PC-3 (cell line): ENCODE data around the gene GGCX. TPM values are rescaled to one million over a fixed set of nuclear protein-coding genes. Genes with fewer than 3 reads are reported as not detected.
"Not testable (repeated sequence)": the region's sequence is repeated elsewhere in the genome, so short reads cannot be mapped to it uniquely, and the experiment has no call there.

Experiments used
- ATAC-seq: fragments of 200-7000 bp; cut with Tn5 transposase; 2 replicates; pipeline ENCODE4 v1.9.1; 2020; ENCODE audit warnings: mild to moderate bottlenecking, moderate library complexity
- BruUV-seq: library from RNA; stranded (reverse); fragments of 400-500 nt; replicated peaks from 2 replicates; lab custom pipeline; 2021; lab: Mats Ljungman, UMichigan
- CTCF ChIA-PET: fragments of 300-600 bp; sonication (Branson Sonifier 250); formaldehyde crosslinking; loops from one replicate; lab custom pipeline; 2022; ENCODE audit warnings: antibody characterized with exemption; lab: Charles Lee
- POLR2A ChIA-PET: fragments of 300-600 bp; sonication (Branson Sonifier 250); formaldehyde crosslinking; loops from one replicate; lab custom pipeline; 2022; ENCODE audit warnings: antibody characterized with exemption; ENCODE audit not compliant: unreplicated experiment; lab: Charles Lee
- DNase-seq: peaks from one replicate; pipeline ENCODE4 v3.0.0-alpha.2; 2015
- H2AFZ ChIP-seq: fragments of 300-600 bp; sonication (generic); 2 replicates; pipeline ENCODE4 v1.6.0; 2016; ENCODE audit warnings: antibody characterized with exemption, low read length
- H3F3A ChIP-seq: fragments of 300-600 bp; sonication (generic); one replicate; pipeline ENCODE4 v1.6.0; 2017; ENCODE audit warnings: antibody characterized with exemption, low read length, control low read depth, mild to moderate bottlenecking; ENCODE audit not compliant: unreplicated experiment
- H3K27ac ChIP-seq: fragments of 300-600 bp; sonication (generic); 2 replicates; pipeline ENCODE4 v1.5.1; 2016; ENCODE audit warnings: mild to moderate bottlenecking, low read length
- H3K27me3 ChIP-seq: fragments of 300-600 bp; sonication (generic); 2 replicates; pipeline ENCODE4 v1.6.1; 2016; ENCODE audit warnings: low read length, mixed read lengths
- H3K36me3 ChIP-seq: fragments of 300-600 bp; sonication (generic); 2 replicates; pipeline ENCODE4 v1.6.1; 2016; ENCODE audit warnings: low read depth, mixed run types, low read length, mixed read lengths
- H3K4me1 ChIP-seq: fragments of 300-600 bp; sonication (generic); 2 replicates; pipeline ENCODE4 v1.5.1; 2016; ENCODE audit warnings: low read length; ENCODE audit not compliant: insufficient read depth
- H3K4me2 ChIP-seq: fragments of 300-600 bp; sonication (generic); 2 replicates; pipeline ENCODE4 v1.6.0; 2016; ENCODE audit warnings: low read length
- H3K4me3 ChIP-seq: fragments of 300-600 bp; sonication (generic); 2 replicates; pipeline ENCODE4 v1.5.1; 2016; ENCODE audit warnings: mild to moderate bottlenecking, low read length, mixed read lengths
- H3K79me2 ChIP-seq: fragments of 300-600 bp; sonication (generic); 2 replicates; pipeline ENCODE4 v1.6.1; 2017; ENCODE audit warnings: low read length, mixed read lengths
- H3K9ac ChIP-seq: fragments of 300-600 bp; sonication (generic); 2 replicates; pipeline ENCODE4 v1.6.0; 2016; ENCODE audit warnings: mild to moderate bottlenecking, low read length
- H3K9me2 ChIP-seq: fragments of 300-600 bp; sonication (generic); replicated peaks from 2 replicates; pipeline ENCODE4 v1.6.1; 2016; ENCODE audit warnings: mixed run types, low read length, mixed read lengths
- H3K9me3 ChIP-seq: fragments of 300-600 bp; sonication (generic); 2 replicates; pipeline ENCODE4 v1.6.1; 2016; ENCODE audit warnings: low read length, mixed read lengths
- H4K20me1 ChIP-seq: fragments of 300-600 bp; sonication (generic); 2 replicates; pipeline ENCODE4 v1.6.1; 2016; ENCODE audit warnings: low read length, mixed read lengths
- CTCF ChIP-seq: fragments of 300-600 bp; sonication (generic); conservative IDR thresholded peaks from 2 replicates; pipeline ENCODE4 v1.5.1; 2017; ENCODE audit warnings: antibody characterized with exemption, low read depth, mild to moderate bottlenecking, low read length
- EZH2 ChIP-seq: fragments of 300-600 bp; sonication (generic); IDR thresholded peaks from one replicate; pipeline ENCODE4 v1.6.1; 2017; ENCODE audit warnings: antibody characterized with exemption, mild to moderate bottlenecking, low read length; ENCODE audit not compliant: unreplicated experiment
- EZH2phosphoT487 ChIP-seq: fragments of 300-600 bp; sonication (generic); IDR thresholded peaks from 2 replicates; pipeline ENCODE4 v1.6.1; 2018; ENCODE audit warnings: mild to moderate bottlenecking, antibody characterized with exemption, low read length, borderline replicate concordance
- intact Hi-C: fragments of 100-400 bp; cut with micrococcal nuclease; formaldehyde crosslinking; loops from 2 replicates; pipeline ENCODE4 v1.9.0; 2023
- total RNA-seq: library from RNA; depleted of rRNA; stranded (reverse); fragments of >200 nt; gene quantifications from 2 replicates; pipeline ENCODE4 v1.2.3, GENCODE V29; 2014

GGCX gene
- total RNA-seq, 1 experiment from 2014 or later, result 46.7 TPM

GRCh38 chr2:85593023-85593422 lies 31.7 kb upstream of the GGCX start:
- Histone ChIP-seq H3K79me2 (peaks cover 20% of the 10 kb centered on the region), H3K4me2 (no peak overlapping the region), H3K36me3 (peaks cover 11% of the 10 kb centered on the region; the same call in 1 of the 2 replicates), H3F3A (no peaks in the 10 kb centered on the region), H3K4me3 (no peak overlapping the region), H3K27me3 (no peaks in the 10 kb centered on the region), H2AFZ (no peak overlapping the region), H3K9me3 (no peaks in the 10 kb centered on the region), H4K20me1 (no peaks in the 10 kb centered on the region), H3K9me2 (no peaks in the 10 kb centered on the region), H3K9ac (no peak overlapping the region), H3K27ac (no peak overlapping the region), H3K4me1 (peaks cover 24% of the 10 kb centered on the region)
- DNase-seq (no peak), ATAC-seq (no peak)
- ChIA-PET CTCF (no interaction called here), POLR2A (interaction anchor here (0.5 kb wide), 1 partner anchor 12 kb away, joined by 5 read pairs; no protein-coding TSS in a partner anchor)
- no TSS peak for BruUV-seq
- no peak for TF ChIP-seq CTCF
- TF ChIP-seq EZH2phosphoT487, result no peak
- intact Hi-C loops, result no loop called here

GRCh38 chr2:85592299-85592698 lies 31.0 kb upstream of the GGCX start:
- H3K27ac ChIP-seq, DNase-seq, H3K9me2 ChIP-seq, H3K4me3 ChIP-seq, H3K9ac ChIP-seq, H3K27me3 ChIP-seq, intact Hi-C loops, H4K20me1 ChIP-seq, BruUV-seq, H3K4me2 ChIP-seq, POLR2A ChIA-PET, H3K9me3 ChIP-seq, H3K36me3 ChIP-seq, CTCF ChIA-PET, H3F3A ChIP-seq, H2AFZ ChIP-seq, ATAC-seq: not testable (repeated sequence)
- Histone ChIP-seq H3K4me1 (peaks cover 24% of the 10 kb centered on the region), H3K79me2 (peaks cover 17% of the 10 kb centered on the region)

GRCh38 chr2:85591563-85591962 lies 30.3 kb upstream of the GGCX start:
- Histone ChIP-seq H3K4me2 (no peak overlapping the region), H3K4me1 (peaks cover 20% of the 10 kb centered on the region), H3F3A (no peaks in the 10 kb centered on the region), H3K27ac (no peak overlapping the region), H3K27me3 (no peaks in the 10 kb centered on the region), H3K4me3 (no peak overlapping the region), H2AFZ (no peak overlapping the region), H3K9me2 (no peaks in the 10 kb centered on the region), H3K9me3 (no peaks in the 10 kb centered on the region), H3K9ac (no peak overlapping the region), H4K20me1 (no peaks in the 10 kb centered on the region), H3K36me3 (no peaks in the 10 kb centered on the region; the same call in 1 of the 2 replicates), H3K79me2 (peaks cover 10% of the 10 kb centered on the region)
- DNase-seq (no peak), ATAC-seq (no peak)
- no peak for TF ChIP-seq EZH2
- no peak for TF ChIP-seq CTCF
- no peak for TF ChIP-seq EZH2phosphoT487
- POLR2A ChIA-PET, result no interaction called here
- no TSS peak for BruUV-seq
- intact Hi-C loops, result no loop called here
- CTCF ChIA-PET, result no interaction called here
